ENCODE results near the gene BUB1B.
A peak's percentile ranks its signal among the peaks of the same experiment; 100 is the strongest.

The BUB1B gene

GRCh38 chr15:40249477-40250303, 88.8 kb downstream of the BUB1B start:
- Histone ChIP-seq H3K4me3 (no peak overlapping the region), H3K27ac (no peak overlapping the region)
- TF ChIP-seq CTCF (IDR thresholded peaks at IDR 0.05) = no peak
- no peak for DNase-seq (ENCODE audit: low spot score)

GRCh38 chr15:40250304-40250656, 89.4 kb downstream of the BUB1B start:
- Histone ChIP-seq H3K4me3 (no peak overlapping the region), H3K27ac (no peak overlapping the region)
- DNase-seq (ENCODE audit: low spot score) = no peak
- no peak for TF ChIP-seq CTCF (IDR thresholded peaks at IDR 0.05)

DNA sequence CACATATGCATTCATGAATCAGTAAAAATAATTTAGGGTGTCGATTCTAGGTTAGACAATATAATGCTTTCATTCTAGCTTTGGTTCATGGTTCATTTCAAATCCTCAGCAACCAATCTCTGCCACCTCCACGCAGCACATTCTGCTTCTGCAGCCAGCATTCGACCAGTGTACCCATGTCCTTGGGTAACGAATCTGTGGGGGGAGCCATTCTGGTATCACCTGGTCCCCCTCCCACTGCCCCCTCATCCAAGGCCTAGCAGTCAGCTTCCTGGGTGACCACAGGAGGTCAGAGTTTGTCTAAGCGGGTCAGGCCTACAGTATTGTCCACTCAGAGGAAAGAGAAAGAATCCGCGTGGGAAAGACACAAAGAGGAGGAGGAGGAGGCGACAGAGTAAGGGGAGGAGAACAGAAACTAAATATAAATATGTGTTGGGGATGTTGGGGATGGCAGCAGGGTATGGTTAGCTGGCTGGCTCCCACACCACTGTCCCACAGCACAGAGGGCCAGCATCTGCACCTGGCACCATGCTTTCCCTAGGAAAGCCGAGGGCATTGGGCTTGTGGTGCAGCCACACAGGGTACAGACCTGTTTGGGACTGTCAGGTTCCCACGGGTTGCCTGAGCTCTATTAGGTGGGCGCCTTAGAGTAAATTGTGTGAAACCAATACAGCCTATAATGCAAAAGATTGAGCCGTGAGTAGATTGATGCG, 90.1 kb downstream of the BUB1B start:
- no peak for TF ChIP-seq CTCF (IDR thresholded peaks at IDR 0.05)
- Histone ChIP-seq H3K4me3 (no peak overlapping the region), H3K27ac (no peak overlapping the region)
- DNase-seq (ENCODE audit: low spot score) = no peak

DNA sequence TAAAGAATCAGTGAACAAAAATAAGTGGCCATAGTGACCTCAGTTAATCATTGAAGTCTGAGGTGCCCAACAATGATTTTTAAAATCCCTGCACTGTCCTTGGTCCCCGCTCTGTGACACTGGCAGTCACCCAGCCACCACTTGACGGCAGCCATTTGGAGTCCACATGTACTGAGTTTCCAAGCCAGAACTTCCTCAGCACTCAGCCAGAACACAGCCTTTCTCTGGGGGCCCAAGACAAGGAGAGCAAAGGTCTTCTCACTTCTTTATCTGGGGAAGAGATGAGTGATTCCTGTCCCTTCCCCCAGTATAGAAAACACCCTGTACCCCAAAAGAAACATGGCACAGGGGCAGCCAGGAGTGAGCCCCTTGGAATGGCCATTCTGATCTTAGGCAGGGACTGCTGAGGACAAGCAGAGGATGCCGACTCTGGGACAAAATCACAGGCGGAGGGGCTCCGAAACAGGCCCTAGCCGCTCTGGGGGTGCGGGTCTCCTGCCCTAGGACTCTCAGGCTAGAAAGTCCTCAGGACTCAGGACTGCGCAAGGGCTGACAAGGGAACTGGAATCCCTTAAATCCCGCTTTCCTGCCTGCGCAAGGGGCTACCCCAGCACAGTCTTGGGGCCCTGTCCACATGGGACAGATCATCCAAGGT, 90.7 kb downstream of the BUB1B start:
- H3K27ac ChIP-seq = no peak overlapping the region
- no peak for DNase-seq (ENCODE audit: low spot score)
- no peak for TF ChIP-seq CTCF (IDR thresholded peaks at IDR 0.05)
- no peak overlapping the region for H3K4me3 ChIP-seq

DNA sequence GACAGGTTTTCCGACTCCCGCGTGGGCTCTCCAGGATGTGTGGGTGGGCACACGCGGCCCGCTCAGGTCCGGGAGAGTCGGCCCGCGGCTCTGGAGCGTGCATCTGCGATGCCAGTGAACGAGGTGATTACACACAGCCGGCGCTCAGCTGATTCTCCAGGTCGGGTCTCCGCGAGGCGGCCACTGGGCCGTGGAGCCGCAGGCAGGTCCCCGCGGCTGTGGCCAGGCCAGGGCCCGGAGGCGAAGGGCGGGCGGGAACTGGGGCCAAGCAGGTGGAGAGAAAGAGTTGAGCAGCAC, 91.2 kb downstream of the BUB1B start:
- TF ChIP-seq CTCF (IDR thresholded peaks at IDR 0.05) = no peak
- DNase-seq (ENCODE audit: low spot score) = no peak
- no peak overlapping the region for H3K27ac ChIP-seq
- peak overlapping the region; percentile 75 for H3K4me3 ChIP-seq

DNA sequence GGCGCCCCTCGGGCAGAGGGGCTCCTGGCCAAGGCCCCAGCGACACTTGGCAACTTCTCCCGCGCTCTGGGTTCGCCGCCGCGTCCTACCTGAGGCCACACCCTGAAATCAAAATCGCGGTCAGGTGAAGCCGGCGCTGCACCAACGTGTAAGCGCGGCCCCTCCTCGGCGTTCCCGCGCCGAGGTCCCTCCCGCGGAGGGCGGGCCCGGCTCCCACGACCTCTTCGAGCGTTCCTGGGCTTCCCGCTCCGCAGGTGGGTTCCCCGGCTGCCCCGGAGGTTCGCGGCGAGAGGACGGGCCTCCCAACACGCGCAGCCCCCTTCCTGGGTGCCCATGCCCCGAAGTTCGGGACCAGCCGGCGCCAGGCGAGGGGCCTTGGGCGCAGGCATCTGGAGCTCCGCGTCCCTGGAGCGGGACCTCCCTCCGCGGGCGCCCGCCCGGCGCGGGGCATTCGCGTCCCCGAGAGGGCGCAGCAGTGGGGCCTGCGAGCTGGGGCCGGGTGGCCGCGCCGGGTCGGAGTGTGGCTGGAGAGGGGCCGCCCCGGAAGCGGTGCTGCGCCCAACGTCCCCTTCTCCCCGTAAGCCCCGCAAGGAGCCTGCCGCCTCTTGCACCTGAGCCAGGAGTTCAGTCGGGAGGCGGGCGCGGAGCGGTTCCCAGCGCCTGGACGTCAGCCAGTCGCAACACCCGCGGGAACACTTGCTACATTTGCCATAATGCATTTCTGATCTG, 91.7 kb downstream of the BUB1B start:
- TF ChIP-seq CTCF (IDR thresholded peaks at IDR 0.05) = no peak
- Histone ChIP-seq H3K27ac (no peak overlapping the region), H3K4me3 (peak overlapping the region; percentile 75)
- DNase-seq (ENCODE audit: low spot score) = no peak
